ENCODE data around the gene BCL2L2.
"Not testable (repeated sequence)": the region's sequence is repeated elsewhere in the genome, so short reads cannot be mapped to it uniquely, and the experiment has no call there.

BCL2L2 gene

GRCh38 chr14:23324993-23325392 lies 18.4 kb downstream of the BCL2L2 start:
- no peak for DNase-seq

GRCh38 chr14:23325746-23326145 lies 19.1 kb downstream of the BCL2L2 start:
- not testable (repeated sequence) for DNase-seq

- DNase-seq, result no peak
These were observed 20.1 kb downstream of the BCL2L2 start for GRCh38 chr14:23326491-23327332.

- DNase-seq, result peak; percentile 74
These were observed 21.5 kb downstream of the BCL2L2 start for GRCh38 chr14:23327947-23328744.

GRCh38 chr14:23335623-23336022 lies 29.0 kb downstream of the BCL2L2 start:
- no peak for DNase-seq

DNA sequence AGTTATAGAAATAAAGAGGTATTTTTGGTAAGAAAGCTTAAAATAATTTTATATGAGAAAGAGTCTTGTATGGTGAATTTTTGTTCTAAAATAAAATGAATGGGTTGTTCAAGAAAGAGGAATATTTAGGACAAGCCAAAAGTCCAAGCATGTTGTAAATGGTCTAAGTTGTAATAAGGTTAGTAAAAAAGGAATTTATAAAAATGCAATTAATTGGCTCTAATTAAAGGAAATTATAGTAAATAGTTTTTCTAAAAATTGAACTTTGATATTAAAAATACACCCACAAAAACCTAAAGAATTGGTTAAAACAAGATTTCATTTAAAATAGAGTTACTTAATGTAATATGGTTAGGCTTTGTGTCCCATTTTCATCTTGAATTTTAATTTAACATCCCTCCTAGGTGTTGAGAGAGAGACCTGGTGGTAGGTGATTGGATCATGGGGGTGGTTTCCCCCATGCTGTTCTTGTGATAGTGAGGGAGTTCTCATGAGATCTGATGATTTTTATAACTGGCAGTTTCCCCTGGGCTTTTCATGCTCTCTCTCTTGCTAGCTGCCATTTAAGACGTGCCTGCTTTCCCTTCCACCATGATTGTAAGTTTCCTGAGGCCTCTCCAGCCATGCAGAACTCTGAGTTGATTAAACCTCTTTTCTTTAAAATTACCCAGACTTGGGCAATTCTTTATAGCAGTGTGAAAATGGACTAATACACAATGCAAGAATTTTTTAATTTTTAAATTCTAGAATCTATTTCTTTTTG lies 33.1 kb downstream of the BCL2L2 start:
- no peak for DNase-seq

DNA sequence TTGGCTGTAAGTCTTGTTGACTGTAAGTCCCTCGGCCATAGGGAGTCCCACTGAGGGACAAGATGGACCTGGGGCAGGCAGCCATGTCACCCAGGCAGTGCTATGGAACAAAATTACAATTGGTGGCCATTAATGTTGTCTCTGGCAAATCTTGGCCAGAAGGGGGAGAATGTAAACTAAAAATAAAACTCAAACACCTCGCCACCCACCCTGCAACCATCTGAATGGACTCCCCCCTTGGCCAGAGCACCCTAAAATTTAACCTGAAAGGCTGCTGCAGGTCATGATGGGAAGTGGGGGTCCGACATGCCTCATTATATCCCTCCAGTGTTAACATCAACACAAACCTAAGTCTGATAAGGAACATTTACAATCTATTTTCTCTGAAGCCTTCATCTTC lies 37.8 kb downstream of the BCL2L2 start:
- DNase-seq, result no peak

DNA sequence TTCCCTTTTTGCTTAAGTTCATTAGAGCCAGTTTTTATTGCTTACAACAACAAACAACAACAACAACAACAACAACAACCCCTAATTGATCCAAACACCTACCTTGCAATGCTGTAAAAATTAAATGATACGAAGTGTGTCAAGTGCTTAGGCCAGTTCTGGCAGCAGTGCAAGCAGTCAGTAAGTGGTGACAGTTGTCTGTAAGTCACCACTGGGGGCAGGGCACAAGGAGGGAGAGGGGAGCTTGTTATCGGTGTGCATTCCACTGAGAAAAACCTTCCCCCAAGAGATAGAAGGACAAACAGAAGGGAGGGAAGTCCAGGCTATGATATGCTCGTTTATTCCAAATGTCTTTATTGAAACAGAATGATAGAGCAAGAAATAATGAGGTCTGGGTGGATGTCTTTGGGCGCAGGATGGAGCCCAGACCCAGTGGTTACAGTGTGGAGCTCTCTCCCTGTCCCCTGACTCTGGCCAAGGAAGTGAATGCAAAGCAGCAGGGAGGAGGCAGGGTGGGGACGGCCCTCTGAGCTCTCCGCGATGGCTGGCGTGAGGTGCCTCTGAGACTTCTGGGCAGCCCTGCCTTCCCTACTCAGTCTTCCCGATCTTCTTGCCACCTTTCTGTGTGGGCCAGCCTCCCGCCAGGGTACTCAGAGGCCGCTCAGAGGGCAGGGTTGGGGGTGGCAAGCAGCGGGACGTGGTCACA lies 39.5 kb downstream of the BCL2L2 start:
- no peak for DNase-seq

GRCh38 chr14:23346693-23347405 lies 40.2 kb downstream of the BCL2L2 start:
- no peak for DNase-seq

DNA sequence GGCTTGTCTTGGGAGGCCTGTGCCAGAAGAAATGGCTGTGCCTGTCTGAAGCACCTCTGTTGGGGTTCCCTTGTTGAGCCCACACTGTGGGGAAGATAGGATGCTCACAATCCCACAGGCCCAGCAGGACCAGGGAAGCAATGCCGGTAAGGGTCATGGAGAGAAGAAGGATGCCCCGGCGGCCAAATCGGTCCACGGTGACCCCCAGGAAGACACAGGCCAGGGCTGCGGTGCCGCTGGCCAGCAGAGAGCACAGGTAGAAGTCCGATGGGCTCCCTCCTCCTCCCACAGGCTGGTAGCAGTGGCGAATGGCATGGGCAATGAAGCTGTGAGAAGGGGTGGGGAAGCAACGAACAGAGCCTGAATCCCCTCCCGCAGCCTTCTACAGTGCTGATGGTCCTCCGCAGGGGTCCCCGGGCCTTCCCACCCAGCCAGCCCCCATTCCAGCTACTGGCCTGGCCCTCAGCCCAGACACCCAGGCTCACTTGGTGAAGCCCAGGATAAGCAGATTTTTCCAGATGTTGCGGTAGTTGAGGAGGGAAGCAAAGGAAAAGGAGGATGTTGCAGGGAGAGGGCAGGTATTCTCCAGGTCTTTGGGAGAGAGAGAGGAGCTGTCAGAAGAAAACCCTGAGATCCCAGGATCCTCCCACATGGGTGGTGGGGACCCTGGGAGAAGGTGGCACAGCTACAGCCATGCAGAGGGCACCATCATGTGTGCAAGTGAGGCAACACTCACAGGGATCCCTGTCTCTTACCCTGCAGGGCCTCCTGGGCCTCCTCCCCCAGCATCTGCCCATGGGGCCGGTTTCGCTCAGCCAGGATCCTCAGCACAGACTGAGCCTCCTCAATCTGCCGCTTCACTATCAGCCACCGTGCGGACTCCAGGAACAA lies 41.0 kb downstream of the BCL2L2 start:
- DNase-seq, result no peak

DNA sequence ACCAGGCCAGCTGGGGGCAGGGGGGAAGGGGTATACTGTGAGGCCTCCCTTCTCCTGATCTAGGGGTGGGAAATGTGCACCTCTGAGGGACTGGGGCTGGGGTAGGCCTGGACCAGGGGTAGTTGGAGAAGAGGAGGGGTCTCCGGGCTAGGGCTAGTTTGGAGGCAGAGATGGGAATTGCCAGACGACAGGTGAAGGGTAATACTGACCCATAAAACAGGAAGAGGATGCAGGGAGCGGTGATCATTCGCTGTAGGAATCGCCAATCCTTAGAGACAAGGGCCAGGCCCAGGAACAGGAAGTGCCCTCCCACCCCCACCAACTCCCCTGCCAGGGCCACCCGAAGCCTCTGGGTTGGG lies 41.6 kb downstream of the BCL2L2 start:
- no peak for DNase-seq

DNA sequence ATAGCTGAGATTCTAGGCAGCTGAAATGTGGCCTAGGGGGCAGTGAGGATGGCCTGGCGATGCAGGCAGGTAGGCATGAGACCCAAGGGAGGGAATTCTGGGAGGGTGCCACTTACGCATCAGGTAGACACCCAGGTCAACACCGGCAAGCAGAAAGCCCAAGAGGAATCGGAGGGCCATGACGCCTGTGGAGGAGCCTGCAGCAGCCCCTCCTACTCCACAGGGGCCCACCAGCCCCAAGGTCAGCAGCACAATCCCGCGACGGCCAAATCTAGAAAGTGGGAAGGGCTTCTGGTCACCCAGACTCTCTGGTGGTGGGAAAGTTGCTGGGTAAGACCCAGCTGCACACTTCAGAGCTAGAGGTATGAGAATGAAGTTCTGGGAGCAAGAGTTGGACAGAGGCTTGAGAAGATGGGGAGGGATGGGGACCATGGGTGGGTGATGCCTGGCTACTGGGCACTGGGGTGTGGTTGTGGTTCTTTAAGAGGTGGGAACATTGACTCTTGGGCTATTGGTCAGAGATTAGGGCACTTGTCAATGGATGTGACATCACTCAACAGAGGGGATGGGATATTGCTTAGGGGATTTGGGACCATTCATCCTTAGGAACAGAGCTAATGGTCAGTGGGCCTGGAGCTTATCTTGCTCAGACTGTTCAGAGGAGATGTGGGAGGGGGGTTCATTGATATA lies 42.7 kb downstream of the BCL2L2 start:
- DNase-seq, result no peak

DNA sequence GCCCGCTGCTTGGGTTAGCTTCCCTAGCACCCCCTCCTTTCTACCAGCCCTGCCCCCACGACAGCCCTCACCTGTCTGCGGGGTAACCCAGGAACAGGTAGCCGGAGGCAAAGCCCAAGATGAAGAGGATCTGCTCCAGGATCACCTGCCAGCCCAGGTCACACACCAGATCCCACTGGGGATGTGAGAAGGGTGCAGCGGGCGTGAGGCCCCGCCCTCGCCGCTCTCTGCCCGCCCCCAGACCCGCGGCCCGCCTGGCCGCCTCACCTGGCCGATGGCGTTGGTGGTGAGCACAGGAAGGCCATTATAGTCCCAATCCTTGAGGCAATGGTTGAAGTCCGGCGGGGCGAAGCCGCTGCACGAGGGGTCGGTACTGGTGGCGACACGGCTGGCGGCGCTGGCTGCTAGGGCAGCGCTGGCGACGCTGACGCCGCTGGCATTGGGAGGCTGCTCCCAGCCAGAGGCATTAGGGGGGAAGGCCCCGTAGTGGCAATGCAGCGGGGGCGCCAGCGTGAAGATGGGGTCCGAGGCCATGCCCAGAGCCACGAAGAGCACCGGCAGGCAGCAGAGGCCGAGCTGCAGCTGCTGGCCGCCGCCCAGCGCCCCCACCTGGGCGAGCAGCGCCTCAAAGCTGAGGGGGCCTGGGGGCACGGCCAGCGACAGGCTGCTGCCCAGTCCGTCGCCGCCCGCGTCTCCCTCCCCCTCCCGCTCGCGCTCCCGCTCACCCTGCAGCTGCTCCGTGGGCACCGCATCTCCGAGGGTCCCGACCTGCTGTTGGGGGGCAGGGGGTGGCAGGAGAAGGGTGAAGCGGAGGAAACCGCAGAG lies 45.3 kb downstream of the BCL2L2 start:
- no peak for DNase-seq

DNA sequence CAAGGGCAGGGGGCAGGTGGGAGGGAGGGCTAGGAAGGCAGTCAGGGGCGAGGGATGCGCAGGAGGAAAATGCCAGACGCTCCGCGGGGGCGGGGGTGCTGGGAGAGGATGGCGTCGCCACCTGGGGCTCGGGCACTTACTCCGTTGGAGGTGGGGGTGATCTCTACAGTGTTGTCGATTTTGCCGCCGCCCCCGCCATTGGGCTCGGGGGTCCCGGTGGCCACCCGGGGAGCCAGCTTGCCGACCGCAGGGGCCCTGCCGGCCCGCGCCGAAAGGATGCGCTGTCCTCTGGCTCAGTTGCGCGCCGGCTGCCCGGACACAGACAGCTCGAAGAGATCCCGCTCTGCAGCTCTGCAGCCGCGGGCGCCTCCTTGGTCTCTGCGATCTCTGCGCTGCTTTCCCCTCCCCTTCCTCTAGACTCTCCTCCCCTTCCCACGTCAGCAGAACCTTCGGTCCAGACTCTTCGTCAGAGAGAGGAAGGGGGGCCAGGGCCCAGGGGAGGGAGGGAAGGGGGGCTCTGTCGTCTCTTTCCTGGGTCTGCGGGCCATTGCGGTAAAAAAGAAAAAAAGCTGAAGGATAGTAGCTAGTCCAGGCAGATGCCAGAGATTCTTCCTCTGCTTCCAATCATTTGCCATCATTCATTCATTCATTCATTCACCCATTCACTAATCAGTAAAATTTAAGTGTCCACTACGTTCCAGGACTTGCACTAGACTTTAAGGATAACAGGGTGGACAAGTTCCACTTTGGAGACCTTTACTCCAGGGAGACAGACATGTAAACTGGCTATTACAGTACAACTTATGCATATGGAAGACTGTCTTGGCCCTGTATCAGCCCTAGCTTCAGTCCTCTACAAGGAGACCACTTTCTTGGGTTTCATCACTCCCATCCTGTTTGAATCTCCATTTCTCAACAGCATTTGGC lies 46.1 kb downstream of the BCL2L2 start, which contains the start of gene SLC22A17:
Gene SLC22A17, minus strand, starts transcription at position 382 of the 927 bp plus-strand sequence.
- DNase-seq, result peak; percentile 64

- no peak for DNase-seq
These were observed 46.8 kb downstream of the BCL2L2 start for GRCh38 chr14:23353433-23353780.

GRCh38 chr14:23354990-23355389 lies 48.4 kb downstream of the BCL2L2 start:
- DNase-seq, result no peak

- no peak for DNase-seq
These were observed 49.3 kb downstream of the BCL2L2 start for GRCh38 chr14:23355871-23356435.

GRCh38 chr14:23356662-23357061 lies 50.0 kb downstream of the BCL2L2 start:
- DNase-seq, result no peak

Data from CD4-positive, alpha-beta T cell treated with Interleukin-21 for 1 hour (primary cell).